ENCODE data around the gene SMG9.
A peak's percentile ranks its signal among the peaks of the same experiment; 100 is the strongest.

Gene SMG9

DNA sequence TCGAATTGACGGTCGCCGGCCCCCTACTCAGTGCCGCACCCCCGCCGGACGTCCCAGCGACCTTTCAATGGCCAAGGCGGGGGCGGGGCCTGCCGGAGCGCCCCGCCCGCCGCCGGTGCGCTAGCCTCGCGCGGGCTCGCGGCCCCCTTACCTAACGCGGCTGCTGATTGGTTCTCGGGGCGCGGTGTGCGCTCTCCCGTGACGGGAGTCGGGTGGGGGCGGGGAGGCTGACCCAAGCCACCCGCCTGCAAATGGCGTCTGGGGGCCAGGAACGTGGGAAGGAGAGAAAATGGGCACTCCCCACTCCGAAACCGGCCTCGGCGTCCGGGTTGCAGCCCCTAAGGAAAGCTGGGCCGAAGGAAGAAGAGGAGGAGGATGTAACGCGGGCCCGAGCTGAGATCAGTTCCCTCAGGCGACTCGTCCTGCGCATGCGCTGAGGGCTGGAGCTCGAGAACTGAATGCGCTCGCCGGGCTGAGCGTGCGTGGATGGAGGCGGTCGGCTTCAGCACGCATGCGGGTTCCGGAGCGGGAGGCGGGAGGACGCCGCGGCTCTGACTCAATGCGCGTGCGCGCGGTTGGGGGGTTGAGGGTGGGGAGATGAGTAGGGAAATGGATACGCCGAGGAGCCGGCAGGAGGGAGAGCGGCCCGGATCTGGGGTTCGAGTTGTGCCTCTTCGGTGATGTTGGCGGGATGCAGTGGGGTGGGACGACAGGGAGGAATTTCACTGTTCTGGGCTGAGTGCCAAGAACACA is at the start of gene SMG9 (continued):
- TF ChIP-seq, protein P1, sequence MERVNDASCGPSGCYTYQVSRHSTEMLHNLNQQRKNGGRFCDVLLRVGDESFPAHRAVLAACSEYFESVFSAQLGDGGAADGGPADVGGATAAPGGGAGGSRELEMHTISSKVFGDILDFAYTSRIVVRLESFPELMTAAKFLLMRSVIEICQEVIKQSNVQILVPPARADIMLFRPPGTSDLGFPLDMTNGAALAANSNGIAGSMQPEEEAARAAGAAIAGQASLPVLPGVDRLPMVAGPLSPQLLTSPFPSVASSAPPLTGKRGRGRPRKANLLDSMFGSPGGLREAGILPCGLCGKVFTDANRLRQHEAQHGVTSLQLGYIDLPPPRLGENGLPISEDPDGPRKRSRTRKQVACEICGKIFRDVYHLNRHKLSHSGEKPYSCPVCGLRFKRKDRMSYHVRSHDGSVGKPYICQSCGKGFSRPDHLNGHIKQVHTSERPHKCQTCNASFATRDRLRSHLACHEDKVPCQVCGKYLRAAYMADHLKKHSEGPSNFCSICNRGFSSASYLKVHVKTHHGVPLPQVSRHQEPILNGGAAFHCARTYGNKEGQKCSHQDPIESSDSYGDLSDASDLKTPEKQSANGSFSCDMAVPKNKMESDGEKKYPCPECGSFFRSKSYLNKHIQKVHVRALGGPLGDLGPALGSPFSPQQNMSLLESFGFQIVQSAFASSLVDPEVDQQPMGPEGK (tag by site-specific recombination; IDR thresholded peaks at IDR 0.05) = peak; percentile 100
- TF ChIP-seq ZBTB17 (tag by site-specific recombination; IDR thresholded peaks at IDR 0.05) (peak; percentile 99), ZNF19 (tag by site-specific recombination; IDR thresholded peaks at IDR 0.05; ENCODE audit: low read depth) (no peak), WT1 (tag by site-specific recombination; IDR thresholded peaks at IDR 0.05) (peak; percentile 69), KLF16 (tag by site-specific recombination; IDR thresholded peaks at IDR 0.05) (peak; percentile 93), ZNF785 (tag by site-specific recombination; IDR thresholded peaks at IDR 0.05) (peak; percentile 84; the same call in 1 of the 2 replicates), ZNF169 (tag by site-specific recombination; IDR thresholded peaks at IDR 0.05) (no peak), ZBTB1 (tag by site-specific recombination; IDR thresholded peaks at IDR 0.05) (peak; percentile 95), ZNF776 (tag by site-specific recombination; IDR thresholded peaks at IDR 0.05; ENCODE audit: borderline replicate concordance) (no peak), ZSCAN16 (tag by site-specific recombination; IDR thresholded peaks at IDR 0.05) (0 out of 2 replicates have a peak, but pooled peaks have one; percentile 18), ZNF747 (tag by site-specific recombination; IDR thresholded peaks at IDR 0.05) (no peak), ZFP37 (tag by site-specific recombination; IDR thresholded peaks at IDR 0.05) (no peak), ZNF843 (tag by site-specific recombination; IDR thresholded peaks at IDR 0.05) (peak; percentile 83), ZXDB (tag by site-specific recombination; IDR thresholded peaks at IDR 0.05) (peak; percentile 99), ZNF366 (tag by site-specific recombination; conservative IDR thresholded peaks at IDR 0.05) (peak; percentile 93), ZNF501 (tag by site-specific recombination; IDR thresholded peaks at IDR 0.05) (0 out of 2 replicates have a peak, but pooled peaks have one; percentile 97), ZNF629 (tag by site-specific recombination; IDR thresholded peaks at IDR 0.05) (peak; percentile 85), OVOL3 (tag by site-specific recombination; IDR thresholded peaks at IDR 0.05) (peak; percentile 61), REPIN1 (tag by site-specific recombination; IDR thresholded peaks at IDR 0.05; ENCODE audit: low read depth) (peak; percentile 17; the same call in 1 of the 2 replicates), ZNF335 (tag by site-specific recombination; conservative IDR thresholded peaks at IDR 0.05) (peak; percentile 98), YY1 (tag by site-specific recombination; IDR thresholded peaks at IDR 0.05) (peak; percentile 99), ZNF610 (tag by site-specific recombination; IDR thresholded peaks at IDR 0.05; ENCODE audit: borderline replicate concordance) (peak; percentile 95; the same call in 1 of the 2 replicates), ZNF654 (tag by site-specific recombination; IDR thresholded peaks at IDR 0.05; ENCODE audit: low read depth) (no peak)
- TF ChIP-seq, protein P2, sequence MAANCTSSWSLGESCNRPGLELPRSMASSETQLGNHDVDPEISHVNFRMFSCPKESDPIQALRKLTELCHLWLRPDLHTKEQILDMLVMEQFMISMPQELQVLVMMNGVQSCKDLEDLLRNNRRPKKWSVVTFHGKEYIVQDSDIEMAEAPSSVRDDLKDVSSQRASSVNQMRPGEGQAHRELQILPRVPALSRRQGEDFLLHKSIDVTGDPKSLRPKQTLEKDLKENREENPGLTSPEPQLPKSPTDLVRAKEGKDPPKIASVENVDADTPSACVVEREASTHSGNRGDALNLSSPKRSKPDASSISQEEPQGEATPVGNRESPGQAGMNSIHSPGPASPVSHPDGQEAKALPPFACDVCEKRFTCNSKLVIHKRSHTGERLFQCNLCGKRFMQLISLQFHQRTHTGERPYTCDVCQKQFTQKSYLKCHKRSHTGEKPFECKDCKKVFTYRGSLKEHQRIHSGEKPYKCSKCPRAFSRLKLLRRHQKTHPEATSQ (tag by site-specific recombination; IDR thresholded peaks at IDR 0.05) = peak; percentile 74
- TF ChIP-seq, protein P3, sequence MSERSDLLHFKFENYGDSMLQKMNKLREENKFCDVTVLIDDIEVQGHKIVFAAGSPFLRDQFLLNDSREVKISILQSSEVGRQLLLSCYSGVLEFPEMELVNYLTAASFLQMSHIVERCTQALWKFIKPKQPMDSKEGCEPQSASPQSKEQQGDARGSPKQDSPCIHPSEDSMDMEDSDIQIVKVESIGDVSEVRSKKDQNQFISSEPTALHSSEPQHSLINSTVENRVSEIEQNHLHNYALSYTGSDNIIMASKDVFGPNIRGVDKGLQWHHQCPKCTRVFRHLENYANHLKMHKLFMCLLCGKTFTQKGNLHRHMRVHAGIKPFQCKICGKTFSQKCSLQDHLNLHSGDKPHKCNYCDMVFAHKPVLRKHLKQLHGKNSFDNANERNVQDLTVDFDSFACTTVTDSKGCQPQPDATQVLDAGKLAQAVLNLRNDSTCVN (tag by site-specific recombination; optimal IDR thresholded peaks at IDR 0.05) = peak; percentile 100
- TF ChIP-seq, protein P4, sequence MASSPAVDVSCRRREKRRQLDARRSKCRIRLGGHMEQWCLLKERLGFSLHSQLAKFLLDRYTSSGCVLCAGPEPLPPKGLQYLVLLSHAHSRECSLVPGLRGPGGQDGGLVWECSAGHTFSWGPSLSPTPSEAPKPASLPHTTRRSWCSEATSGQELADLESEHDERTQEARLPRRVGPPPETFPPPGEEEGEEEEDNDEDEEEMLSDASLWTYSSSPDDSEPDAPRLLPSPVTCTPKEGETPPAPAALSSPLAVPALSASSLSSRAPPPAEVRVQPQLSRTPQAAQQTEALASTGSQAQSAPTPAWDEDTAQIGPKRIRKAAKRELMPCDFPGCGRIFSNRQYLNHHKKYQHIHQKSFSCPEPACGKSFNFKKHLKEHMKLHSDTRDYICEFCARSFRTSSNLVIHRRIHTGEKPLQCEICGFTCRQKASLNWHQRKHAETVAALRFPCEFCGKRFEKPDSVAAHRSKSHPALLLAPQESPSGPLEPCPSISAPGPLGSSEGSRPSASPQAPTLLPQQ (tag by site-specific recombination; IDR thresholded peaks at IDR 0.05) = peak; percentile 90
- TF ChIP-seq, protein P5, sequence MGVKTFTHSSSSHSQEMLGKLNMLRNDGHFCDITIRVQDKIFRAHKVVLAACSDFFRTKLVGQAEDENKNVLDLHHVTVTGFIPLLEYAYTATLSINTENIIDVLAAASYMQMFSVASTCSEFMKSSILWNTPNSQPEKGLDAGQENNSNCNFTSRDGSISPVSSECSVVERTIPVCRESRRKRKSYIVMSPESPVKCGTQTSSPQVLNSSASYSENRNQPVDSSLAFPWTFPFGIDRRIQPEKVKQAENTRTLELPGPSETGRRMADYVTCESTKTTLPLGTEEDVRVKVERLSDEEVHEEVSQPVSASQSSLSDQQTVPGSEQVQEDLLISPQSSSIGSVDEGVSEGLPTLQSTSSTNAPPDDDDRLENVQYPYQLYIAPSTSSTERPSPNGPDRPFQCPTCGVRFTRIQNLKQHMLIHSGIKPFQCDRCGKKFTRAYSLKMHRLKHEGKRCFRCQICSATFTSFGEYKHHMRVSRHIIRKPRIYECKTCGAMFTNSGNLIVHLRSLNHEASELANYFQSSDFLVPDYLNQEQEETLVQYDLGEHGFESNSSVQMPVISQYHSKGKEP (tag by site-specific recombination; IDR thresholded peaks at IDR 0.05) = peak; percentile 83
- TF ChIP-seq, protein P6, sequence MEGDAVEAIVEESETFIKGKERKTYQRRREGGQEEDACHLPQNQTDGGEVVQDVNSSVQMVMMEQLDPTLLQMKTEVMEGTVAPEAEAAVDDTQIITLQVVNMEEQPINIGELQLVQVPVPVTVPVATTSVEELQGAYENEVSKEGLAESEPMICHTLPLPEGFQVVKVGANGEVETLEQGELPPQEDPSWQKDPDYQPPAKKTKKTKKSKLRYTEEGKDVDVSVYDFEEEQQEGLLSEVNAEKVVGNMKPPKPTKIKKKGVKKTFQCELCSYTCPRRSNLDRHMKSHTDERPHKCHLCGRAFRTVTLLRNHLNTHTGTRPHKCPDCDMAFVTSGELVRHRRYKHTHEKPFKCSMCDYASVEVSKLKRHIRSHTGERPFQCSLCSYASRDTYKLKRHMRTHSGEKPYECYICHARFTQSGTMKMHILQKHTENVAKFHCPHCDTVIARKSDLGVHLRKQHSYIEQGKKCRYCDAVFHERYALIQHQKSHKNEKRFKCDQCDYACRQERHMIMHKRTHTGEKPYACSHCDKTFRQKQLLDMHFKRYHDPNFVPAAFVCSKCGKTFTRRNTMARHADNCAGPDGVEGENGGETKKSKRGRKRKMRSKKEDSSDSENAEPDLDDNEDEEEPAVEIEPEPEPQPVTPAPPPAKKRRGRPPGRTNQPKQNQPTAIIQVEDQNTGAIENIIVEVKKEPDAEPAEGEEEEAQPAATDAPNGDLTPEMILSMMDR (tag by site-specific recombination; IDR thresholded peaks at IDR 0.05) = no peak; the same call in 1 of the 2 replicates
- TF ChIP-seq, protein P7, sequence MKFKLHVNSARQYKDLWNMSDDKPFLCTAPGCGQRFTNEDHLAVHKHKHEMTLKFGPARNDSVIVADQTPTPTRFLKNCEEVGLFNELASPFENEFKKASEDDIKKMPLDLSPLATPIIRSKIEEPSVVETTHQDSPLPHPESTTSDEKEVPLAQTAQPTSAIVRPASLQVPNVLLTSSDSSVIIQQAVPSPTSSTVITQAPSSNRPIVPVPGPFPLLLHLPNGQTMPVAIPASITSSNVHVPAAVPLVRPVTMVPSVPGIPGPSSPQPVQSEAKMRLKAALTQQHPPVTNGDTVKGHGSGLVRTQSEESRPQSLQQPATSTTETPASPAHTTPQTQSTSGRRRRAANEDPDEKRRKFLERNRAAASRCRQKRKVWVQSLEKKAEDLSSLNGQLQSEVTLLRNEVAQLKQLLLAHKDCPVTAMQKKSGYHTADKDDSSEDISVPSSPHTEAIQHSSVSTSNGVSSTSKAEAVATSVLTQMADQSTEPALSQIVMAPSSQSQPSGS (tag by site-specific recombination; IDR thresholded peaks at IDR 0.05; ENCODE audit: low read depth) = no peak
